NCI-H345 treated with DMSO at 0.1 percent for 48 hours (cell line): Measurements from ENCODE around the gene ZNF430.
A peak's percentile ranks its signal among the peaks of the same experiment; 100 is the strongest.
"Not testable (repeated sequence)": the region's sequence is repeated elsewhere in the genome, so short reads cannot be mapped to it uniquely, and the experiment has no call there.

Experiments used
- DNase-seq: peaks from one replicate; lab custom pipeline; 2025; ENCODE audit not compliant: unreplicated experiment; lab: John Stamatoyannopoulos, UW

The ZNF430 gene

DNA sequence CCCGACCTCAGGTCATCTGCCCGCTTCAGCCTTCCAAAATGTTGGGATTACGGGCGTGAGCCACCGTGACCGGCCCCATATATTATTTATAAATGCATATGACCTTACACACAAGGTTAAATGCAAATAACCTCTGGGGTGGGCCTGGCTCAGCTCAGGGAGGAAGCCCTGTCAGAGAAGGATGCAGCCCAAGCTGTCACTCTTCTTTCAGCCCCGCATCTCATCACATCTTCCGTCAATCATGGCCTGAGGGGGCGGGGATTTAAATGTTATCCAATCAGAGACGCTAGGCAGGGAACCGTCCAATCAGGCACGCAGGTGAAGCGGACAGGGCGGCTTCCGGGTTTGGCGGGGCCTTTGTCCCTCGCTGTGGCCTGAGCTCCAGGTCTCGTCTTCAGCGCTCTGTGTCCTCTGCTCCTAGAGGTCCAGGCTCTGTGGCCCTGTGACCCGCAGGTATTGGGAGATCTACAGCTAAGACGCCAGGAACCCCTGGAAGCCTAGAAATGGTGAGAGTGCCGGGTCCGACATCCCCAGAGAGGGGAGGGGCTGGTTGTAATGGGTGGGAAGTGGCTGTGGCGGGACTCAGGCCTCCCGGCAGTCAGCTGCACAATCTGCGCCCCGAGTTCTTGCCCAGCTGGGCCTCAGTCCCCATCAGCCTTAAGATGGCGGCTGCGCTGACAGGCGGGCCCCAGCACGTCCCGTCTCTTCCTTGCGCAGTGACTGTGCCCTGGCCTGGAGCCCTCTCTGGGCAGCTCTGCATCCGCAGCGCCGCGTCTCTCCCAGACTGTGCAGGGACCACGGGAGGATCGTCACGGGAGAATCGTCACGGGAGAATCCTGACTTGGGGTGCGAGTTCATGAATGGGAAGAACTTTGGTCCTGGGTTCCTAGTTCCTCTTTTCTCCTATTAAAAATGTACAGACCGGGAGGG lies at the start of gene ZNF430:
Gene ZNF430 (plus strand): TSS at position 360 of the 930 bp plus-strand sequence. CDS start 144 bp downstream, at position 504.
- peak; percentile 87 for DNase-seq

- DNase-seq = not testable (repeated sequence)
Measured at GRCh38 chr19:20992788-20993187, 27.7 kb upstream of the ZNF430 start.

- DNase-seq = peak; percentile 47
Measured at GRCh38 chr19:20999731-21000352, 20.6 kb upstream of the ZNF430 start.

DNA sequence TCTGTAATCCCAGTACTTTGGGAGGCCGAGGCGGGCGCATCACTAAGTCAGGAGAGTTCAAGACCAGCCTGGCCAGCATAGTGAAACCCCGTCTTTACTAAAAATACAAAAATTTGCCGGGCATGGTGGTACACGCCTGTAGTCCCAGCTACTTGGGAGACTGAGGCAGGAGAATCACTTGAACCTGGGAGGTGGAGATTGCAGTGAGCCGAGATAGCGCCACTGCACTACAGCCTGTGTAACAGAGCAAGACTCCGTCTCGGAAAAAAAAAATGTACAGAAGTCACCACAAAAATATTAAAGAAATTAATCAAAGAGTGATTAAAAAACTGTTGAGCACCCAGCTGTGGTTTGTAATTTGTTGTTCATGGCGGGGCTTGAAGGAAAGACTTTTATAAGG lies 781 bp downstream of the ZNF430 start:
- DNase-seq = not testable (repeated sequence)

DNA sequence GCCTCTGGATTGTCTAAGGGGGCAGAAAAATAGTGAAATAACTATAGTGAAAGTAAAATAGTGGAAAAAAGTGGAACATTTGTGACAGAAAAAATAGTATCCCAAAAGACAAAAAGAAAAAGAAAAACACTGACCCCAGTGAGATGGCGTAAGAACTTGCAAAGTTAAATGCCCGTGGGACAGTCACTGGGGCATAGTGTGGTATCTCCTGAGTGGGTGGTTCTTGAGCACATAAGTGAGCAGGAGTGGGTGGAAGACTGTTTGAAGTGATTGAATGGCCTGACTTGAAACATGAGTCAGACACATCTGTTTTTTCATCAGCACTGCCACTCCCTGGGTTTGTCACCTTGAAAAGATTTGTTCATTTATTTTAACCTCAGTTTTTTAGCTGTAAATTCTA lies 2.5 kb downstream of the ZNF430 start:
- DNase-seq = no peak

DNA sequence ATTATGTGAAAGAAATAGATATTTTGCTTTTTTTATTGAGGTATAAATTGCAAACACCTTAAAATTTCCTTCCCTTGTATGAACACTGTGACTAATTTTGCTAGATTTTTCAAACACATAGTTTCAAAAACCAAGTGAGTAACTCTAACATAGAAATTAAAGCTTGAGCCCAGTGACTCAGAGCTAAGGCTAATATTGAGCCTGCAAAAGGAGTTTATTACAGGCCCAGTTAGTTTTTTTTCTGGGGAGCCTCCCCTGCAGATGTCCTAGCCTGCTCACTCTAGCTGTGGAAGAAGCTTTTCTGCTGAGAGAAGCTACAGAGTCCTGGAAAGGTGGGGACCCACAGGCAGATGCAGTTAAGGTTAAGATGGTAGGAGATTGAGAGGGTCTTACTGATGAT lies 3.4 kb downstream of the ZNF430 start:
- DNase-seq = no peak

GRCh38 chr19:21028969-21029268 lies 8.5 kb downstream of the ZNF430 start:
- DNase-seq = no peak

DNA sequence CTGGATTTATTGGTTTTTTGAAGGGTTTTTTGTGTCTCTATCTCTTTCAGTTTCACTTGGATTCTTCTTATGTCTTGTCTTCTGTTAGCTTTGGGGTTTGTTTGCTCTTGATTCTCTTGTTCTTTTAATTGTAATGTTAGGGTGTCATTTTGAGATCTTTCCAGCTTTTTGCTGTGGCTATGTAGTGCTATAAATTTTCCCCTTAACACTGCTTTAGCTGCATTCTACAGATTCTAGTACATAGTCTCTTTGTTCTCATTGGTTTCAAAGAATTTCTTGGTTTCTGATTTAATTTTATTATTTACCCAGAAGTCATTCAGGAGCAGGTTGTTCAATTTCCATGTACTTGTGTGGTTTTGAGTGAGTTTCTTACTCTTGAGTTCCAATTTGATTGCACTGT lies 24.6 kb downstream of the ZNF430 start:
- no peak for DNase-seq

GRCh38 chr19:21046489-21046888 lies 26.0 kb downstream of the ZNF430 start:
- DNase-seq = no peak

- no peak for DNase-seq
Measured at GRCh38 chr19:21047716-21048115, 27.3 kb downstream of the ZNF430 start.

DNA sequence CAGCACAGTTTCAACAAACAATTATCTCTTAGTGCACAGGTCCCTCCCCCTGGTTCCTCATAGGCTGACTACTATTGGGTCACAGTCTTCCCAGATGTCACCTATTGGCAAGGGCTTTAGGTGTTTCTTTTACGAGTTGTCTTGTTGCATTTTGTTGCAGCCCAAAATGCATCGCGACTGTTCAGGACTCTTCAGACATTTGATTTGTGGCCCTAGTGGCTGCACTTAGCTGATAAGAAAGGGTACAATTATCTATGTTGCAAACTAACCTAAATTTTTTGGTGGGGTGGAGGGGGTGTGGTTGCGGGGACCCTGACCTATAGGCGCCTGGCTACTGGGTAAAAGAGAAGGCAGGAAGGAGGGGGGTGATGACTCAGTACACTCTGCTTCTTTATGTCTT lies 32.4 kb downstream of the ZNF430 start:
- DNase-seq = no peak

DNA sequence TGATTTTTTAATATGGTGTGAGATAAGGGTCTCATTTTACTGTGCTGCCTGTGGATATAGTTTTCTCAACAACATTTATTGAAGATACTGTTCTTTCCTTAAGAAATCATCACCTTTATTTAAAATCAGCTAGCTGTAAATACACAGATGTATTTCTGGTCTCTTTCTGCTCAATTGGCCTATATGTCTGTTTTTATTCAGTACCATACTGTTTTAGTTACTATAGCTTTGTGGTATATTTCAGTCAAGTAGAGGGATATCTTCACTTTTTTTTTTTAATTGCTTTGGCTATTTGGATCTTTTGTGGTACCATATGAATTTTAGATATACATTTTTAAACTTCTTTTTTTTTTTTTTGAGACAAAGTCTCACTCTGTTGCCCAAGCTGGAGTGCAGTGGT lies 44.9 kb downstream of the ZNF430 start:
- DNase-seq = no peak

DNA sequence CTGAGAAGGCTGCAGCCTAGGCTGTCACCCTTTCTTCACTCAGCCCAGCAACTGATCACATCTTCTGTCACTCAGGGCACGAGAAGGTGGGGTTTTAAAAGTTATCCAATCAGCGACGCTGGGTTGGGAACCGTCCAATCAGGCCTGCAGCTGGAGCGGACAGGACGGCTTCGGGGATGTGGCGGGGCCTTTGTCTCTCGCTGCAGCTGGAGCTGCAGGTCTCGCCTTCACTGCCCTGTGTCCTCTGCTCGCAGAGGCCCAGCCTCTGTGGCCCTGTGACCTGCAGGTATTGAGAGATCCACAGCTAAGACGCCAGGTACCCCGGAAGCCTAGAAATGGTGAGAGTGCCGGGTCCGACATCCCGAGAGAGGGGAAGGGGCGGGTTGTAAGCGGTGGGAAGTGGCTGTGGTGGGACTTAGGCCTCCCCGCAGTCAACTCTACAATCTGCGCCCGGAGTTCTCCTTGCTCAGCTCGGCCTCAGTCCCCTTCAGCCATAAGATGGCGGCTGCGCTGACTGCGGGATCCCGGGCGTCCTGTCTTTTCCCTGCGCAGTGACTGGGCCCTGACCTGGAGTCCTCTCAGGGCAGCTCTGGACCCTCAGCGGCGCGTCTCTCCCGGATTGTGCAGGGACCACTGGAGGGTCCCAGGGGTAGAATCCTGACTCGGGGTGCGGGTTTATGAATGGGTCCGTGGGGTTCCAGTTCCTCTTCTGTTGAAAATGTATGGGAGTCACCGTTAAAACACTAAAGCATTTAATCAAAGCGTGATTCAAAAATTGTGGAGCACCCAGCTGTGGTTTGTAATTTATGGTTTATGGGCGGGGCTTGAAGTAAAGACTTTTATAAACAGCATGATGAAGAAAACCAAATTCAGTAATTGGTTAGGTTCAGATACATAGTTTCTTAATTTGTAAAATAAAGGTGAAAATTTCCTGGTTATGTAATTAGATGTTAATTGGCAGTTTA lies 61.8 kb downstream of the ZNF430 start, which contains the start of gene ZNF714:
Gene ZNF714 (plus strand): TSS at position 193 of the 965 bp plus-strand sequence. CDS start 16,066 bp downstream, outside the sequence.
- peak; percentile 86 for DNase-seq

DNA sequence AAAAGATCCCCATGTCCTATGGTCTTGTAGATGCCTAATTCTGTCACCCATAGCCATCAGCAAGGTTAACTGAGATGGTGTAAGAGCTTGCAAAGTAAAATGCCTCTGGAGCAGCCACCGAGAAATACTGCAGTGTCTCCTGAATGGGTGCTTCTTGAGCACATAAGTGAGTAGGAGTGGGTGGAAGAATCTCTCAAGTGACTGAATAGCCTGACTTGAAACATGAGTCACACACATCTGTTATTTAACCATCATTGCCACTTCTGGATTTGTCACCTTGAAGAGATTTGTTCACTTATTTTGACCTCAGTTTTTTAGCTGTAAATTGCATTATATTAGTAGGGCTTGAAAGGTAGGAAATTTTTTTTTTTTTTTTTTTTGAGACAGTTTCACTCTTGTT lies 63.9 kb downstream of the ZNF430 start:
- DNase-seq = no peak

- no peak for DNase-seq
Measured at GRCh38 chr19:21087871-21088270, 67.4 kb downstream of the ZNF430 start.

- no peak for DNase-seq
Measured at GRCh38 chr19:21092109-21092508, 71.7 kb downstream of the ZNF430 start.

- DNase-seq = no peak
Measured at GRCh38 chr19:21094347-21095025, 74.0 kb downstream of the ZNF430 start.

DNA sequence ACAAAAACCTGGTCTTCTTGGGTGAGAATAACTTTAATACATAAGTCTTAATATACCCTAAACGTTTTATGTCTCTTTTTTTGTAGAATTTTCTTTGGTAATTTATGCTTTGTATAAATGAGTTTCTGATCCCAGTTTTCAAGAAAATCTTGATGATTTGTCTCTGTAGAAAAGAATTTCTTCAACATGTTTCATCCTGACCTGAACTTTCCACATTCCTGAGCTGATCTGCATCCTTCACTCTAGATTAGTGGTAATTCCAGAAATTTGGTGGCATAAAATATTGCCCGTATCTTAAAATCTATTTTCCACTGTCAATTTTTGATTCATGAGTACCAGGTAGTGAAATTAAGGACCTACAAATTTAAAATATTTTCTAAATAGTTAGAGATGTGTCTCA lies 77.8 kb downstream of the ZNF430 start:
- DNase-seq = no peak

DNA sequence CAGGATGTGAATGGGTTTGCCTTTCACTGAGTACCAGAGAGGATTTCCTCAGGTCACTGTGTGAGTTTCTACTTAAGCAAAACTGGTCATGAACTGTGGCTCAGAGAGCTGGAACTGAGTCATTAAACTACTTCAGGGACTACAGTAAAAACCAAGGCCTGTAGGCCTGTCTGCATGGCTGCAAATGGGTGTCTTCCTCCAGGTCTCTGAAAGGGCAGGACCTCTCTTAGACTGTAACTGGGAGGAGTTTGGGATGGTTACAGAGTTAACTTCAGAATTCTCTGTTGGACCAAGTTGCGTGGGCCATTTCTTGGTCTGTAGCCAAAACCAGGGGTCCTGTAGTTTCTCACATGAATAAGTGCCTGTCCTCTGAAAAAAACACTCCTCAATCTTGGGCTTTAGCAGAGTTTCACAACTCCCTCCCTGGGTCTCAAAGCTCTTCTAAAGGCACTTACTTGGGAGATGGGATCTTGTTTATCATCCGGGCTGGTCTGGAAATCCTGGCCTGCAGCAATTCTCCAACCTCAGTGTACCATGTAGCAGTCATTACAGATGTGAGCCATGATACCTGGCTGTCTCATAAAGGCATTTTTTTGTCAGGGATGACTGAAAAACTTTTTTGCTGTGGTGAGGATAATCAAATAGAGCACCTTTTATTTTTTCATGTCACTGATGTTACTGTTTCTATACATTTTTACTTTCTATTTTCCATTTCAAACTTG lies 81.2 kb downstream of the ZNF430 start:
- no peak for DNase-seq

GRCh38 chr19:21109116-21109515 lies 88.7 kb downstream of the ZNF430 start:
- no peak for DNase-seq
